IMR-90 (cell line): ENCODE results near the gene PROSER2.

Experiments used
- TF ChIP-seq, protein P1 (sequence below): fragments of 150-350 bp; IDR thresholded peaks from 2 replicates; pipeline ENCODE4 v1.6.1; 2017; ENCODE audit warnings: mild to moderate bottlenecking, antibody characterized with exemption, low read length, low read depth
- TF ChIP-seq, protein P2 (sequence below): conservative IDR thresholded peaks from 2 replicates; pipeline ENCODE4 v1.5.1; 2012; ENCODE audit warnings: mild to moderate bottlenecking, low read depth, low read length, improper control_type of control experiment

DNA sequence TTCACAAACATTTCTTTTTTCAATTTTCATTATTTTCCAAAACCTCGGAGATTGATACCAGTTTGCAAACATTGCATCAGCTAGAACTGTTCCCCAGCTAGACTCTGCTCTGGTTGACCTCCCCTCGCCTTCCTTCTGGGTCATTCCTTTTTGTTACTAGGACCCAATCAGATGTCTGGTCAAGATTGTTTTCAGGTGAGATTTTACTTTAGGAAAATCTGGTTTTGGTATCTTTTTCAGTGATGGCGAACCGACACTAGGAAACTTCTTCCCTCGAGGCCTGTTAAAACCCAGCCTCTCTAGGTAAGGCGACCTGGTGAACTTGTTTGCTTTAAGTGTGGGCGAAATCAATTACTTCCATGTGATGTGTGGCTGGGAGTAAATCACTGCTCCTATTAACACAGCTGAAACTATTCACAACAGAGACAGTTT lies 8.4 kb downstream of the PROSER2 start:
- TF ChIP-seq, protein P1, sequence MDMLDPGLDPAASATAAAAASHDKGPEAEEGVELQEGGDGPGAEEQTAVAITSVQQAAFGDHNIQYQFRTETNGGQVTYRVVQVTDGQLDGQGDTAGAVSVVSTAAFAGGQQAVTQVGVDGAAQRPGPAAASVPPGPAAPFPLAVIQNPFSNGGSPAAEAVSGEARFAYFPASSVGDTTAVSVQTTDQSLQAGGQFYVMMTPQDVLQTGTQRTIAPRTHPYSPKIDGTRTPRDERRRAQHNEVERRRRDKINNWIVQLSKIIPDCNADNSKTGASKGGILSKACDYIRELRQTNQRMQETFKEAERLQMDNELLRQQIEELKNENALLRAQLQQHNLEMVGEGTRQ = no peak
- TF ChIP-seq, protein P2, sequence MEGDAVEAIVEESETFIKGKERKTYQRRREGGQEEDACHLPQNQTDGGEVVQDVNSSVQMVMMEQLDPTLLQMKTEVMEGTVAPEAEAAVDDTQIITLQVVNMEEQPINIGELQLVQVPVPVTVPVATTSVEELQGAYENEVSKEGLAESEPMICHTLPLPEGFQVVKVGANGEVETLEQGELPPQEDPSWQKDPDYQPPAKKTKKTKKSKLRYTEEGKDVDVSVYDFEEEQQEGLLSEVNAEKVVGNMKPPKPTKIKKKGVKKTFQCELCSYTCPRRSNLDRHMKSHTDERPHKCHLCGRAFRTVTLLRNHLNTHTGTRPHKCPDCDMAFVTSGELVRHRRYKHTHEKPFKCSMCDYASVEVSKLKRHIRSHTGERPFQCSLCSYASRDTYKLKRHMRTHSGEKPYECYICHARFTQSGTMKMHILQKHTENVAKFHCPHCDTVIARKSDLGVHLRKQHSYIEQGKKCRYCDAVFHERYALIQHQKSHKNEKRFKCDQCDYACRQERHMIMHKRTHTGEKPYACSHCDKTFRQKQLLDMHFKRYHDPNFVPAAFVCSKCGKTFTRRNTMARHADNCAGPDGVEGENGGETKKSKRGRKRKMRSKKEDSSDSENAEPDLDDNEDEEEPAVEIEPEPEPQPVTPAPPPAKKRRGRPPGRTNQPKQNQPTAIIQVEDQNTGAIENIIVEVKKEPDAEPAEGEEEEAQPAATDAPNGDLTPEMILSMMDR = no peak
